Measurements from ENCODE around the gene BCL11B.
A peak's percentile ranks its signal among the peaks of the same experiment; 100 is the strongest.

Gene BCL11B

DNA sequence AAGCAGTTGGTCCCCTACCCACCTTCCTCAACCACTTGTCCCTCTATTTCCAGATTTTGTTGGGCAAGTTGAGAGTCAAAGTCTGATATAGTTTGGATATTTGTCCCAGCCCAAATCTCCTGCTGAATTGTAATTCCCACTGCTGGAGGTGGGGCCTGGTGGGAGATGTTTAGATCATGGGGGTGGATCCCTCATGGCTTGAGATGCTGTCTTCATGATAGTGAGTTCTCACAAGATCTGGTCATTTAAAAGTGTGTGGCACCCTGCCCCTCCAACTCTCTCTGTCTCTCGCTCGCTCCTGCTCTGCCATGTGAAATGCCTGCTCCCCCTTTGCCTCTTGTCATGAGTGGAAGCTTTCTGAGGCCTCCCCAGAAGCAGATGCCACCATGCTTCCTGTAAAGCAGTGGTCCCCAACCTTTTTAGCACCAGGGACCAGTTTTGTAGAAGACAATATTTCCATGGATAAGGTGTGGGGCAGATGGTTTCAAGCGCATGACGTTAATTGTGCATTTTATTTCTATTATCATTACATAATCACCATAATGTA is 37.3 kb upstream of the BCL11B start:
- no peak for TF ChIP-seq CTCF (IDR thresholded peaks at IDR 0.05; ENCODE audit: extremely low read depth, missing control alignments)

DNA sequence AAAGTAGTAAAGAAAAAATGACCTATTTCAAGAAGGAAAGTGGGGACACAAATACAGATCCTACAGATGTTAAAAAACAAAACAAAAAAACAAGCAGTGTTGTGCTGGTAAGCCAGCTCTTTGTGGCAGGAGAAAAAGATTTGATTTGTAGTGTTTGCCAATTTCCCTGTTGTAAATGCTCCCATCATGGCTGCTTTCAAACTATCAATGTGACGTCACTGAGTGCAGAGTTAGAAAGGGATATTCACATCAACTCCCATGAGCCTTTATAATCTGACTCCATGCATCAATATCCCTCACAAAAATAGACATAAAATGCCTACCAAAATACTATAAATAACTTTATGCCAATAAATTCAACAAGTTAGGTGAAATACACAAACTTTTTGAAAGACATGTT is 32.2 kb upstream of the BCL11B start:
- TF ChIP-seq CTCF (IDR thresholded peaks at IDR 0.05; ENCODE audit: extremely low read depth, missing control alignments) = no peak
- no peak for DNase-seq (ENCODE audit: low spot score)

More for the DNA sequence above, 37.3 kb upstream of the BCL11B start:
- DNase-seq (ENCODE audit: low spot score) = no peak

GRCh38 chr14:99300190-99300589 is 28.2 kb upstream of the BCL11B start:
- no peak for TF ChIP-seq CTCF (IDR thresholded peaks at IDR 0.05; ENCODE audit: extremely low read depth, missing control alignments)
- no peak for DNase-seq (ENCODE audit: low spot score)

DNA sequence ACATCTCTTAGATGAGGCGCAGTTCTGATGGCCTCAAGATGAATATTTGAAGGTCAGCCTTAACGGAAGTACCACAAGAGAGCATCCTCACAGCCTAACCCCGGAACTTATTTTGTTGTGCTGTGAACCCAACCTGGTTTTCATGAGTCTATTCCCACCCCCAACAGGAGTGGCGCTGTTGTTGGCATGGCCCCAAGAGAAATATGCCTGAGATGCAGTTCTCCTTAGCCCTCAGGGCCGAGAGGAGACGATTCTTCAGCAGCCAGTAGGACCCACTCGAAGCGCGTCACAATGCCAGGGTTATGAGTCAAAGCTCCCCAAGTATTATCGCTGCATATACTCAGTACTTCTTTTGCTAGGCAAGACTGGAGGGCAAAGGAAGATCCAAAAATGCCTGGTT is 24.5 kb upstream of the BCL11B start:
- no peak for DNase-seq (ENCODE audit: low spot score)
- no peak for TF ChIP-seq CTCF (IDR thresholded peaks at IDR 0.05; ENCODE audit: extremely low read depth, missing control alignments)

DNA sequence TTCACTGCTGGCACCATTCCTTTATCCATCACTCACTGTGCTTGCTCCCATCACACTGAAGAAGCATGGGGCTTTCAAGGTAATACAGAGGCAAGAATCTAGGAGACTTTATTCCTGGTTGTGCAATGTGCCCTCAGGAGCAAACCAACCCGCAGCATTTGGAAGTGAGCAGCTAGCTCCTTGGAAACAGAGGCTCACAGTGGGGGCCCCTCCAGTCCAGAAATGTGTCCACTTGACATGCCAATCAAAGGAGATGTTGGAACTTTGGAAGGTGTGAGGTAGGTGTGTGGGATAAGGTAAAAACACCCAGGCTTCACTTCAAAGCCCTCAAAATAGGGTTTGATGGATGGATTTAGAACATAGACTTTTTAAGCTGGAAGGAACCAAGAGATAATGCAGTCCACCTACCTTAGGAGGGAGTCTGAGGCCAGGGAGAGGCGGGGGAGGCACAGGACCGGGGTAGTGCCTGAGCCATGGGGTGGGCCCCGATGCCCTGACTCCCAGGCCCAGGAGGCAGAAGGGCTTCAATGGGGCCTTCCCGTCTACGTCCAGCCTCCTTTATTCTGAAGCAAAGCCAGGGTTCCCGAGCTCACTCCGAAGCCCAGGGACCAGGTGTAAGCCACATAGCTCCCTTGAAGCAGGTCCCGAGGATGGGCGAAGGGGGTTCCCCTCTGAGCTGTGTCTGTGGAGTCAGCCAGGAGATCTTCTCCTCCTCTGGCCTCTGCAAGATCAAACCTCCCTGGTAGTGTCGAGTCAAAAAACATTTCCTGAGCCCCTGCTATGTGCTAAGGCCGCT is 17.6 kb upstream of the BCL11B start:
- peak; percentile 5 for DNase-seq (ENCODE audit: low spot score)

DNA sequence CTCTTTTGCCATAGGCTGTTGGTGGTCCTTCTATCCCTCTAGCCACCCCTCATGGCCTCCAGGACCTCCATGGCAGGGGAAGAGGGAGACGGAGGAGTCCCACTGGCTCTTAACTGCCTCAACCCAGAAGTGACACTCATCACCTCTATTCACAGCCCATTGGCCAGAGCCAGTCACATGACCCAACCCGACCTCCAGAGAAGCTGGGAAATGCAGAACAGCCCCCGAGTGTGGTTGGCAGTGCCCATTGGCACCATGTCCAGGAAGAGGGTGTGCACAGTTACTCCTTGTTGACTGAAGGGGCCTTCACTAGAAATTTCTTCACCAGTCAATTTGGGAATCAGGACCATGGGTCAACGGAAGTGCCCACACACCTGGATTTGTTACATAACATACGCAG is 17.0 kb upstream of the BCL11B start:
- DNase-seq (ENCODE audit: low spot score) = no peak
- no peak for TF ChIP-seq CTCF (IDR thresholded peaks at IDR 0.05; ENCODE audit: extremely low read depth, missing control alignments)

More for the DNA sequence above, 17.6 kb upstream of the BCL11B start:
- TF ChIP-seq CTCF (IDR thresholded peaks at IDR 0.05; ENCODE audit: extremely low read depth, missing control alignments) = no peak

GRCh38 chr14:99287269-99287942 is 15.4 kb upstream of the BCL11B start:
- peak; percentile 46 for DNase-seq (ENCODE audit: low spot score)
- no peak for TF ChIP-seq CTCF (IDR thresholded peaks at IDR 0.05; ENCODE audit: extremely low read depth, missing control alignments)

All from GM20000 (cell line).